Stimulated activated CD8-positive, alpha-beta memory T cell treated with anti-CD3 and anti-CD28 coated beads, Interleukin-12 subunit alpha, Interleukin-12 subunit beta, amount 100 ng/mL, for 4 hours (primary cell): ENCODE results near the gene SMURF2.
A peak's percentile ranks its signal among the peaks of the same experiment; 100 is the strongest.
"Not testable (repeated sequence)": the region's sequence is repeated elsewhere in the genome, so short reads cannot be mapped to it uniquely, and the experiment has no call there.

Experiments
- DNase-seq: peaks from one replicate; pipeline ENCODE4 v3.0.0-alpha.2; 2020; ENCODE audit warnings: low read depth

The SMURF2 gene

DNA sequence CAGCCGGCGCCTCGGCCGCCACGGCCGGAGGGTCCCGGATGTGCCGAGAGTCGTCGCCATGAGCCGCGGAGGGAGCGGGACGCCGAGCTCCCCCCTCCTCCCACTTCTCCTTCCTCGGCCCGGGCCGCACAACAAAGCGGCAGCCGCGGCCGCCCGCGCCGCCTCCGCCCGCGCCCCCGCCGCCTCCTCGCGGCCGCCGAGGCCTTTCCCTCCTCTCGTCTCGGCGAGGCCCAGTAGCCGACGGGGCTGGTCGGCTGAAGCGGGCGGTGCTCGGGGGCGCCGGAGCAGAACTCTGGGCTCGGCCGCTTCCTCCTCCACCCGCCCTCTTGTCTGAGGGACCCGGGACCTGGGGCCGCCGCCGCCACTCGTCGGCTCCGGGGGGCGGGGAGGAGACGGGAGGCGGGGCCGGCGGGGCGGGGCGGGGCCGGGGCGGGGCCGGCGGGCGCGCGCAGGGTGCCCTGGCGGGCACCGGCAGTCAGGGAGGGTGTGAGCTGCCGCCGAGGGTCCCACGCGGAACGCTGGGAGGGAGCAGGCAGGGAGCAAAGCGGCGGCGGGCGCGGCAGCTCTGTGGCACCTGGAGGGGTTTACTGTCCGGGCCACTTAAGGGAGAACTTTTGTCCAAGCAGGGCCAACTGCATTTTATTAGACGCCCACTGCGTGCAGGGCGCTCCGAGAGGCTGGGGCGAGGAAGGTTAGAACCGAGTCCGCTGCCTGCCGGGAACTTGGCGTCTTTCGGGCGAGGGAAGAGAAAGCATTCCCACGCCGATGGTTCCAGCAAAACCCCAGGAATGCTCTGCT, at the start of gene SMURF2:
SMURF2 (minus strand) TSS at position 332 of the 798 bp plus-strand sequence. CDS start 427 bp downstream, outside the sequence.
- DNase-seq = peak; percentile 71

DNA sequence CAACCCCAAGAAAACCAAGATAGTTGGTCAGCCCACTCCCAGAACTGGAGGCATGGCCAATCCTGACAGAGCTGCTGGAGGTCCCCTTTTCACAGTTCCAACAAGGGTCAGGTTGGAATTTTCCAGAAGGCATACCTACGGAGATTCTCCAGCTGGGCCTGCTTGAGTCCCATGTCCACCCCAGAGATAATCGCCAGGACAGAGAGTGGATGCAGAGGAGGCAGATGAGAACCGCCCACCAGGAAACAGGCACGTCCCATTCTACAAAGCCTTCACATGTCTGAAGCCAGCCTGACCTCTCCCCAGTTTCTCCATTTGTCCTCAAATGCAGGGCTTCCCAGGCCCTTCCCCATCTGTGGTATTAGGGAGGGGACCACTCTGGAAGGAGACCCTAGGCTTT, 47.4 kb upstream of the SMURF2 start:
- no peak for DNase-seq

DNA sequence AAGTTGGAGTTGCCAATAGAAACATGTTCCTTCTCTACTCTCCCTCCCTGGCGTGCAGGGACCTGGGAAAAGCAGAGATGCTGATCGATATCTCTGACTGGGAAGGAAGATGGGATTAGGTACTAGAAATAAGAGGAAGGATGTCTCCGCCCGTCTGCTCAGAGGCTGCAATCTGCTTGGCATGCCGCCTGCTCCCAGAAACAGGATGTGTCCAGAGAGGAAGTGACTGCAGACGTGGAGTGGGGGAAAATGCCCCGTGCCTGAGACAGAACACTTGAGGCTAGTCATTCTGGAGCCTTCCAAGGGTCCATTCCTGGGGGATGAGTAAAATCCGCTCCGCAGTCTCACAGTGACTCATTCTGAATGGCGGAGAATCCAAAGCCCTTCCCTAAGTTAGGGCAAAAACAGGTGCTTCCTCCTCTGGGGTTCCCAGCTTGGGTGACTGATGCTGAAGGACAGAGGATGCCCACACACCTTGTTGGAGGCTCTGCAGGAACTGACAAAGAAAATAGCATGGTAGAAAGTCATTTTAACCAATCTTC, 45.0 kb upstream of the SMURF2 start:
- DNase-seq = no peak

DNA sequence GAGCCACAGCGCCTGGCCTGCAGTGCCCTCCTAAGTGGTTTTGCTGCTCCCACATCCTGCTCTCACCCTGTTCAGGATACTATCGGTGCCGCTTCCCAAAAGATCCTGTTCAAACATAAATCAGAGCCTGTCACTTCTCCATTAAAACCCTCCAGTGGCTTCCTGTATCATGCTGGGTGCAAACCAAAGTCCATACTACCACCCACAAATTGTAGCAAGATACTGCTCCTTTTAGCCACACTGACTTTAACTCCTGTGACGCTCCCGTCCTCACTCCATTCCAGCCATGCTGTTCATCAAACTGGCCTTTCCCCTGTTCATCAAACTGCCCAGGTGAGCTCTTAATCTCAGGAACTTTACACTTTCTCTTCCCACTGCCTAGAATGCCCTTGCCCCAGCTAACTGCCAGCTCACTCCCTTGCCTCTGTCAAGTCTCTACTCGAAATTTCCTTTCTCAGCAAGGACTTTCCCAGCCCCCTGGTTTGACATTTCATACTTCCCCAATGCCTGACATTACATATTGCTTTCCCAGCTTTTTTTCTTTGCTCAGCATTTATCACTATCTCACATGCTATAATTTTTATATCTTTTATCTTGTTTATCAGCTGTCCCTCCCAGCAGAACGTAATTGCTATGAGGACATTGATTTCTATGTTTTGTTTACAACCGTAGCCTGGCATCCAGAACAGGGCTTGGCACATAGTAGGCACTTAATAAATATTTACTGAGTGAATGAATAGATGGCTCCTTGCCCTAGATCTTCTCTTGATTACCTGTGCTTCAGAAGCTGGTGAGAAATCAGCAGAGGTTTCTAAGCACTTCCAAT, 44.3 kb upstream of the SMURF2 start:
- DNase-seq = no peak

DNA sequence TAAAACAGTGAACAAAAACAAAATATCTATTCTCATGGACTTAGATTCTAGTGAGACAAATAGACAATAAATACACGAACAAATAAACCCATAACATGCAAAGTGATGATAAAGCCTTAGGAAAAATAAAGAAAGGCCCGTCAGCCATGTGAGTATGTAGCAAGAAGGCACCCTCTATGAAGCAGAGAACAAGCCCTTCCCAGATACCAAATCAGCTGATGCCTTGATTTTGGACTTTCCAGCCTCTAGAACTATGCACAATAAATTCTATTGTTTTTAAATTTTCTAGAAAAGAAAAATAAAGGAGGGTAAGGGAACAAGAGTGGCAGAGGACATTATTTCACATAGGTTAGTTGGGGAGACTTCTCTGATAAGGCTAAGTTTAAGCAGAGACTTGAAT, 40.7 kb upstream of the SMURF2 start:
- DNase-seq = no peak

DNA sequence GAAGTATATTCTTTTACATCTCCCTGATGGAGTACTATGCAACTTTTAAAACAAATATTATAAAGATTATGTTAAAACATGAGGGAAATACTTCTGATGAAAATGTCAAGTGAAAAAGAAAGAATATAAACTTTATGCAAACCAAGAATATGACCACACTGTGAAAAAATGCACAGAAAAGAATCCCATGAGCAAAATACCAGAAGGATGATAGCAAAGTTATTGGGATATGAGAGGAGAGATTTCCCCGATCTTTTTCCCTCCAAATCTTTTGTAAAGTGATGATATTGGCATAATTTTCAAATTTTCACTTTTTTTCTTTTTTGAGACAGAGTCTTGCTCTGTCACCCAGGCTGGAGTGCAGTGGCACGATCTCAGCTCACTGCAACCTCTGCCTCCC, 36.6 kb upstream of the SMURF2 start:
- no peak for DNase-seq

DNA sequence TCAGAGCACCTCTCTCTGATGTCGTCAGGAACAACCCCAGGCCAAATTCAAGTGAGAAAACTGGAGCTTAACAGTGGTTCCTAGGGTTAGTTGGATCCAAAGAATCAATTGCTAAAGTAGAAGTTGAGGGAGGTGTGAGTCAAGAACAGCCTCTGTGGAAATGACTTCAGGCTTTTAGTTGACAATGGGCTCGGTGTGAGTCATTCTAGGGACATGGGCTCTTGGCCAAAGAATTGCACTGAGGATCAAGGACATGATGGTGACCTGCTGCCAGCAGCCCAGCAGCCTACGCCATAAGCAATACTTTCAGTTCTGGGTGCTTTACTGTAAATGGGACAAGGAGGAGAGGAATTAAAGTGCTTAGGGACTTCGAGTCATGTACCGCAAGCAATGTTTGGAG, 32.1 kb upstream of the SMURF2 start:
- no peak for DNase-seq

DNA sequence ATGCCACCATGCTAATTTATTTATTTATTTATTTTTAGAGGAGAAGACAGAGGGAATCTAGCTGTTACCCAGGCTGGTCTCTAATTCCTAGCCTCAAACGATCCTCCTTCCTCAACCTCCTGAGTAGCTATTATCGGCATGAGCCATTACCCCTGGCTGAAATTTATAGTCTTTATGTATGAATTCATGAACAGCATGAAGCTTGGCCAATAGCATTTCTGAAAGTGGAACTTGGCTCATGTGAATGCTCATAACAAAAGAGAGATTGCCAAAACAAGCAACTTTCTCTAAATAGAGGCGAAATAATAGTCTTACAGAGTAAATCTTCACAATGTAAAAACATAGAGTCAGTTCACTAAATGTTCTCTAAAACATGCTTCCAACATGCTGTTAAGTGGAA, 30.1 kb upstream of the SMURF2 start:
- no peak for DNase-seq

DNA sequence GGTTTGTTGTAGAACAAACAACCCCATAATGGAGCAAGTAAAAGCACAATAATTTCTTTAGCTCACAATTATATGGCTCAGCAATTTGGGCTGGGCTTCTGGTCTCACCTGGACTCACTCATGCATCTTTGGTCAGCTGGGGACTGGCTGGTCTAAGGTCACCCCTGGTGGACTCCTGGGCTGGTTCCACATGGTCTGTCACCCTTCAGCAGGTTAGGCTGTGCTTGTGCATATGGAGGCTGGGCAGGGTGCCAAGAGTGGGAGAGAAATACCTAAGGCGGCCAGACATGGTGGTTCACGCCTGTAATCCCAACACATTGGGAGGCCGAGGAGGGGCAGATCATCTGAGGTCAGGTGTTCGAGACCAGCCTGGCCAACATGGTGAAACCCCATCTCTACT, 27.0 kb upstream of the SMURF2 start:
- no peak for DNase-seq

DNA sequence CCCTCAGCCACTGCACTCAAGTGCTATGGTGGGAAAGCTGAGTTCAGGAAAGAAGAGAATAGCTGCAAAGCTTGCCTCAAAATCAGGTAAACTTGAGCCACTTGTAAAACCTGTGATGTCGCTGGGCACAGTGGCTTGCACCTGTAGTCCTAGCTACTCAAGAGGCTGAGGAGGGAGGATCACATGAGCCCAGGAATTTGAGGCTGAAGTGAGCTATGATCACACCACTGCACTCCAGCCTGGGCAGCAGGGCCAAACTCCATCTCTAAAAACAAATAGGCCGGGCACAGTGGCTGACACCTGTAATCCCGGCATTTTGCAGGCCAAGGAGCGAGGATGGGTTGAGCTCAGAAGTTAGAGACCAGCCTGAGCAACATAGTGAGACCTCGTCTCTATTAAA, 26.4 kb upstream of the SMURF2 start:
- no peak for DNase-seq

DNA sequence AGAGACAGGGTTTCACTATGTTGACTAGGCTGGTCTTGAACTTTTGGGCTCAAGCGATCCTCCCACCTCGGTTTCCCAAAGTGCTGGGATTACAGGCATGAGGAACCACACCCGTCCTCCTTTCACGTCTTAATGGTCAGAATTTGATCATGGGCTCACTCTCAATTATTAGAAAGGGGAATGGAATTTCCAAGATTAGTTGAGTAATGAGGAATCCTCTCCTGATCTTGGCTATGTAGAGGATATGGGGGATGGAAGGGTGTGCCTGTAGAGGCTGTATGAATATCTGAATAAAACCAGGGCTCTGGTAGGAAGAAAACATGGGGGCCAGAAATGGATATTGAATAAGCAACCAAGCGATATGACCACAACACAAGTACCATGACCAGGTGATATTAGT, 25.9 kb upstream of the SMURF2 start:
- no peak for DNase-seq

DNA sequence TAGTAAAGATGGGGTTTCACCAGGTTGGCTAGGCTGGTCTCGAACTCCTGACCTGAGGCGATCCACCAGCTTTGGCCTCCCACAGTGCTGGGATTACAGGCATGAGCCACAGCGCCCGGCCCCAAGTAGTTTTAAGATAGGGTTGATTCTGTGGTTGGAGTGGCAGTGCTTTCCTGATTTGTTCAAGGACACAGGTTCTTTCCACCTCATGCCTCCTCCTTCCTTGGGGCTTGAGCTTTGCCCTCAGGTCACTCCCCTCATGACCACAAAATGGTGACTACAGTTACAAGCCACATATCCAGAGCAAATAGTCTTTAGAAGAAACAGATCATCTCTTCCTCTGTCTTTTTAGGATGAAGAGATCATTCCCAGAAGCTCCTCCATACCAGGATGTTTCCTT, 25.3 kb upstream of the SMURF2 start:
- no peak for DNase-seq

DNA sequence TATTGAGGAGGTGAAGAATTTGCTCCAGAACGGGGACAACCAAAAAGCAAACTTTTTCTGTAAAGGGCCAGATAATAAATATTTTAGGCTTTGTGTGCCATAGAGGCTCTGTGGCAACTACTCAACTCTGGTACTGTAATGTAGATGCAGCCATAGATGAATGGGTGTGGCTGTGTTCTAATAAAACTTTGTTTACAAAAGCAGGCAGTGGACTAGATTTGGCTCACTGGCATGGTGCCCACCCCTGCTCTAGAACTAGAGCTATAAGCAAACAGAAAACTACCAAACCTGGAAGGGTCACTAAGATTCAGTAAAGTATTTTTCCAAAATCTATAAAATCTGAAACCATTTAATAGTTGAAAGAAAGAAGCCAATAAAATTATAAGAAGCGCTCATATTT, 24.6 kb upstream of the SMURF2 start:
- no peak for DNase-seq

DNA sequence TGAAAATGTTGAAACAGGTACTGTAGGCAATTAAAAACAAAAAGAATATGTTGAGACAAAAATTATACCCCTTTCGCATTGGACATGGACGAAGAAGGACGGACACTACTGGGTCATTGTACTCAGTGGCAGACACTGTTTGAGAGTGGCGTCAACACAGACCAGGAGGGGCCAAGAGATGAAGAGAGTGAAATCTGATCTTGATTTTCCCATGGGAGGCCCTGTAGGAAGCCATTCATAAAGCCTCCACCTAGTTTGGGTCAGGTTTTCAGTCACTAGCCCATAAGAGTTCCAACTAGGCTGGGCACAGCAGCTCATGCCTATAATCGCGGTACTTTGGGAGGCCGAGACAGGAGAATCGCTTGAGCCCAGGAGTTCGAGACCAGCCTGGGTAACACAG, 23.6 kb upstream of the SMURF2 start:
- no peak for DNase-seq

DNA sequence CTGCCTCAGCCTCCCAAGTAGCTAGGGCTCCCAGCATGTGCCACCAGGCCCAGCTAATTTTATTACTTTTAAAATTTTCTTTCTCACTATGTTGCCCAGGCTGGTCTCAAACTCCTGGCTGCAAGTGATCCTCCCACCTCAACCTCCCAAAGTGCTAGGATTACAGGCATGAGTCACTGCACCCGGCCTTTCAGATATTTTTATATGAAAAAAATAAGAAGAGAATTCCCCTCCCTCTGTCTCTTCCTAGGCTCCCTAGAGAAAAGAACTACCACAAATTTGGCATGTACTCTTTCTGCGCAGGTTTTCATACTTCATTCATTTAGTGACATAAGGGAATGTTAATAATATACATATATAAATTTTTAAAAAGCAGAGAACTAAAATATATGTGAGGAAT, 21.7 kb upstream of the SMURF2 start:
- DNase-seq = no peak

DNA sequence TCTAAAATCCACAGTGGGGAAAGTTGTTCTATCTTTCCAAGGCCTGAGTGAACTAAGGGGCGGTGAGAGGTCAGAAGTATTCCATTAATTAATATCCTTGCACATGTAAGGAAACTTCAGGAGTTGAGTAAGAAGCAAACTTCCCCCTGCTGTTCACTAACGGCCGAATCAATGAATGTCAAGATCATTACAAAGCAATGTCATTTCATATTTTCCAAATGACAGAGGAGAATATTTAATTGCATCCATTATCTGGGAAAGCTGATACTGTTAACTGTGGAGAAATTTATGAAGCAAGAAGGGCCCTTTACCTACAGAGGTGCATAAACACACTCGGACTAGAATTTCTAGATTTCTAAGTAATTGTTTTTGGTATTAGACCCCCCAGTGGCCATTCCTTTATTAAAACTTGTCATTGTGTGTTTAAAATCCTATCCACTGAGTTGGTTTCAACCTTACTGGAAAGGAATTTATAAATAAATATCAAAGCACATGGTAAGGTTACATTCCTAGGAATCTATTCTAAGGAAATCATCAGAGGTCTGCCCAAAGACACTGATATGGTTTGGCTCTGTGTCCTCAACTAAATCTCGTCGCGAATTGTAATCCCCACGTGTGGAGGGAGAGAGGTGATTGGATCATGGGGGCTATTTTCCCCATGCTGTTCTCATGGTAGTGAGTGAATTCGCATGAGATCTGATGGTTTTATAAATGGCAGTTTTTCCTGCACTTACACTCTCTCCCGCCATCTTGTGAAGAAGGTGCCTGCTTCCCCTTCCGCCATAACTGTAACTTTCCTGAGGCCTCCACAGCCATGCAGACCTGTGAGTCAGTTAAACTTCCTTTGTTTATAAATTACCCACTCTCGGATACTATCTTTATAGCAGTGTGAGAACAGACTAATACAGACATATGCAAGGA, 20.4 kb upstream of the SMURF2 start:
- no peak for DNase-seq

DNA sequence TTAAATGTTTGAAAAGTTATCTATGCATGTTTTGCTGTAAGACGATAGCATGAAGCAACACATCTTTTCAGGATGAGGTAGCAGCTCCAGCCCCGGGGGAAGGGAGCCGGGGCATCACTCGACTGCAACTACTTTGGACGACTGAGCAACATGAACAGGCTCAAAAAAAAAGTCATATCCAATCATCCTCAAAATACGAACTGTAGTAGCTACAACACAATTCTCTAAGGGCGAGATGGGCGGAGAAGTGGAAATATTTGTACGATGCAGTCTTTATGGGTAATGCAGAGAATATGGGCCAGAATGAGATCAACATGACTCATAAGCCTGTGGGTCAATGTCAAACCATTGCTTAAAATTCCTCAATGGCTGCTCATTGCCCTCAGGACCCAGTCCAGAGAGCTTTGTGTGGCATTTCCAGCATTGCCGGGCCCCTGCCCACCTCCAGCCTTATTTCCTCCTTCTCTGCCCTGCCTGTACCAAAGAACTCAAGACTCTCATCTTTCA, 17.7 kb upstream of the SMURF2 start:
- no peak for DNase-seq

DNA sequence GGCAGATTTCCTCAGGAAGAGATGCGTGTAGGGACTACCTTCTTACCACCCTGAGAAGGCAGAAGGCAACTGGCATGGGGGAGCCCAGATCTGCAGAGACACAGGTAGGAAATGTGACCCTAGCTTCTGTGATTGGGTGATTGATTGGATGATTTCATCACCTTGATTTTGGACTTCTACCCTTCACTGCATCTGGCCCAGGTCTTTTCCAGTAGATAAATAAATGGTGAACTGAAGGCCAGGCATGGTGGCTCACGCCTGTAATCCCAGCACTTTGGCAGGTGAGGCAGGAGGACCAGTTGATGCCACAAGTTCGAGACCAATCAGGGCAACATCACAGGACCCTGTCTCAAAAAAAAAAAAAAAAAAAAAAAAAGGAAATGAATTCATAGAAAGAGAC, 14.7 kb upstream of the SMURF2 start:
- no peak for DNase-seq

DNA sequence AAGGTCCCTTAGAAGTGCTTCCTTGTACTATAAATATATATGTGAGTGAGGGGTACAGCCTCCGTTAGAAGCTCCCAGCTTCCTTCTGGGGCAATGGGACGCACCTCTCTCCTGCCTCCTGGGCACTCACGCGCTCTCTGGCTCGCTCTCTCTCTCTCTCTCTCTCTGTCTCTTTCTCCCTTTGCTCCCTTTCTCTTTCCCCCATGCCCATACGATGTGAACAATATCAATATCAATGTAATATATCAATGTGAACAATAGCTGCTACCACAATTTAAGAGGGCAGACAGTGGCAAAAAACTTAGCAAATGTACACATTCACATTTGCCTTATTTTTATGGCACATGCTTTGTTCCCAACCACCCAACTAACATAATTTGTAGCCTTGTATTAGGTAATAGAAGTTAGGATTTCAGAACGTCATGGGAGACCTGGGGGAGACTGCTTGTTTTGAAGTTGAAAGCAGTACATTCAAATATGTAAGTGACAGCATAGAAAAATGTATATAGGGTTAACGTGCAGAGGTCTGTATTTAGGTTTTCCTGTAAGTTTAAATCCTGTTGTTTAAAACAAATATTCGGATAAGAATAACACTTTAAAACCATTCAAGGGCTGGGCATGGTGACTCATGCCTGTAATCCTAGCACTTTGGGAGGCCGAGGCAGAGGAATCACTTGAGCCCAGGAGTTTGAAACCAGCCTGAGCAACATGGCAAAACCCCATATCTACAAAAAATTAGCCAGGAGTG, 8.9 kb upstream of the SMURF2 start:
- DNase-seq = not testable (repeated sequence)

DNA sequence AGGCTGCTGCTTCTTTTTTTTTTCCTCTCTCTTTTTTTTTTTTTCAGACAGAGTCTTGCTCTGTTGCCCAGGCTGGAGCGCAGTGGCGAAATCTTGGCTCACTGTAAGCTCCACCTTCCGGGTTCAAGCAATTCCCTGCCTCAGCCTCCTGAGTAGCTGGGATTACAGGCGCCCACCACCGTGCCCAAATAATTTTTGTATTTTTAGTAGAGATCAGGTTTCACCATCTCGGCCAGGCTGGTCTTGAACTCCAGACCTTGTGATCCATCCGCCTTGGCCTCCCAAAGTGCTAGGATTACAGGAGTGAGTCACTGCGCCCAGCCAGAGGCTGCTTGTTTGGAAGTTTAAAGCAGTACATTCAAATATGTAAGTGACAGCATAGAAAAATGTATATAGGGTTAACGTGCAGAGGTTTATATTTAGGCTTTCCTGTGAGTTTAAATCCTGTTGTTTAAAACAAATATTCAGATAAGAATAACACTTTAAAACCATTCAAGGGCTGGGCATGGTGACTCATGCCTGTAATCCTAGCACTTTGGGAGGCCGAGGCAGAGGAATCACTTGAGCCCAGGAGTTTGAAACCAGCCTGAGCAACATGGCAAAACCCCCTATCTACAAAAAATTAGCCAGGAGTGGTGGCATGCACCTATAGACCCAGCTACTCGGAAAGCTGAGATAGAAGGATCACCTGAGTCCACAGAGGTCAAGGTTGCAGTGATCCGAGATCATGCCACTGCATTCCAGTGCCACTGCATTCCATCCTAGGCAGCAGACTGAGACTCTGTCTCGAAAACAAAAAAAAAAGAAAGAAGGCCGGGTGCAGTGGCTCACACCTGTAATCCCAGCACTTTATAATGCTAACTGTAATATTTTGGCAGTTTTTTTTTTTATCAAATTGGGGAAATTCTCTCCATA, 6.0 kb upstream of the SMURF2 start:
- DNase-seq = not testable (repeated sequence)
